Measurements from ENCODE around the gene NR5A1.

GRCh38 chr9:124438091-124438490 lies 69.1 kb downstream of the NR5A1 start:
- TF ChIP-seq POLR2A (IDR thresholded peaks at IDR 0.05; ENCODE audit: low read length) (no peak), GATA1 (IDR thresholded peaks at IDR 0.05; ENCODE audit: low read depth, low read length) (no peak)

All from erythroblast (primary cell).